C4-2B (cell line): ENCODE measurements around the gene KIAA0040.

Experiments
- H3K27ac ChIP-seq: fragments of 450-650 bp; 2 replicates; pipeline ENCODE4 v1.5.1; 2017
- CTCF ChIP-seq: fragments of 450-650 bp; conservative IDR thresholded peaks from 2 replicates; pipeline ENCODE4 v1.5.1; 2017; ENCODE audit warnings: mild to moderate bottlenecking
- ZFX ChIP-seq: fragments of 450-650 bp; IDR thresholded peaks from 2 replicates; pipeline ENCODE4 v1.6.1; 2017

Gene KIAA0040

GRCh38 chr1:175198332-175198731 lies 5.8 kb upstream of the KIAA0040 start:
- H3K27ac ChIP-seq, result no peak overlapping the region
- TF ChIP-seq ZFX (no peak), CTCF (no peak)

GRCh38 chr1:175197531-175197930 lies 5.0 kb upstream of the KIAA0040 start:
- TF ChIP-seq ZFX (no peak), CTCF (no peak)
- peak overlapping the region; percentile 16; the same call in 1 of the 2 replicates for H3K27ac ChIP-seq

GRCh38 chr1:175195798-175196197 lies 3.2 kb upstream of the KIAA0040 start:
- no peak for TF ChIP-seq CTCF
- no peak for TF ChIP-seq ZFX

GRCh38 chr1:175195281-175195680 lies 2.7 kb upstream of the KIAA0040 start:
- no peak overlapping the region for H3K27ac ChIP-seq
- TF ChIP-seq ZFX (no peak), CTCF (no peak)

More at GRCh38 chr1:175195798-175196197, 3.2 kb upstream of the KIAA0040 start:
- H3K27ac ChIP-seq, result no peak overlapping the region

- H3K27ac ChIP-seq, result peak overlapping the region; percentile 79
- TF ChIP-seq ZFX, result no peak
These were observed 943 bp upstream of the KIAA0040 start for GRCh38 chr1:175193527-175193910.

GRCh38 chr1:175192111-175192629 lies 406 bp downstream of the KIAA0040 start:
- TF ChIP-seq CTCF, result no peak
- no peak for TF ChIP-seq ZFX

GRCh38 chr1:175191659-175192058 lies 917 bp downstream of the KIAA0040 start:
- peak overlapping the region; percentile 79 for H3K27ac ChIP-seq
- TF ChIP-seq ZFX, result no peak

More at GRCh38 chr1:175192111-175192629, 406 bp downstream of the KIAA0040 start:
- H3K27ac ChIP-seq, result peak overlapping the region; percentile 79

GRCh38 chr1:175188936-175189335 lies 3.6 kb downstream of the KIAA0040 start:
- no peak for TF ChIP-seq ZFX
- no peak for TF ChIP-seq CTCF
- H3K27ac ChIP-seq, result no peak overlapping the region
